ENCODE results near the gene STX2. TPM values are rescaled to one million over a fixed set of nuclear protein-coding genes. Genes with fewer than 3 reads are reported as not detected.

Gene STX2
- total RNA-seq, 1 experiment from 2014 or later, result 37.8 TPM

DNA sequence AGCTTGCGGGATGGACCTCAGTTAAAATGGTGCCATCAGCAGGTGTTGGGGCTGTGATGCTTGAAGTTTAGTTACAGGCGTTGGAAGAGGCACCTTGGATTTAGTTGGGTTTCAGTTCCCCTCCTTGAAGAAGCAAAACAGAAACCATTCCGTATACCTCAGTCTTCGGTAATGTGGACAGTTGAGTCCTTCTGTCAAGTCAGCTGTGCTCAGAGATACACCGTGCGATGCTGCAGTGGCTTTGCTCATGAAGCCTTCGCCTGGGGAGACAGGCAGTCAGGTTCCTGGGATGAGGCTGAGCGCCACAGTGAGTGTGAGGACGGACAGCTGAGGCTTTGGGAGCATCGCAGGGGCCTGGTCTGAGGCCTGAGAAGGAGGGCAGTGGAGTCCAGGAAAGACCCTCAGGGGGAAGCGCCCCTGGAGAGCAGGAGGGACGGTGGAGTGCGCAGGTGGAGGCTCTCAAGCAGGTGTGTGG is 40.2 kb upstream of the STX2 start:
- Histone ChIP-seq H3K36me3 (ENCODE audit: insufficient read depth, low read length, poor library complexity, severe bottlenecking) (peaks cover 36% of the 10 kb centered on the region), H3K9me3 (ENCODE audit: low read depth, low read length, poor library complexity, severe bottlenecking) (no peaks in the 10 kb centered on the region), H3K4me3 (ENCODE audit: low read depth, low read length, poor library complexity, severe bottlenecking) (no peak overlapping the region), H3K27me3 (replicated peaks; ENCODE audit: insufficient read depth, low read depth, low read length, poor library complexity) (no peaks in the 10 kb centered on the region), H3K4me1 (ENCODE audit: insufficient read depth, low read length, poor library complexity, severe bottlenecking) (peaks cover 5% of the 10 kb centered on the region), H3K27ac (ENCODE audit: low read depth, low read length, poor library complexity, severe bottlenecking) (no peak overlapping the region)
- ChIA-PET POLR2A (ENCODE audit: low non-redundant PET) (no interaction called here), CTCF (no interaction called here)
- intact Hi-C loops (cut with micrococcal nuclease; ENCODE audit: unreplicated experiment), result no loop called here
- BruUV-seq (replicated peaks), result no TSS peak
- TF ChIP-seq, protein P1, sequence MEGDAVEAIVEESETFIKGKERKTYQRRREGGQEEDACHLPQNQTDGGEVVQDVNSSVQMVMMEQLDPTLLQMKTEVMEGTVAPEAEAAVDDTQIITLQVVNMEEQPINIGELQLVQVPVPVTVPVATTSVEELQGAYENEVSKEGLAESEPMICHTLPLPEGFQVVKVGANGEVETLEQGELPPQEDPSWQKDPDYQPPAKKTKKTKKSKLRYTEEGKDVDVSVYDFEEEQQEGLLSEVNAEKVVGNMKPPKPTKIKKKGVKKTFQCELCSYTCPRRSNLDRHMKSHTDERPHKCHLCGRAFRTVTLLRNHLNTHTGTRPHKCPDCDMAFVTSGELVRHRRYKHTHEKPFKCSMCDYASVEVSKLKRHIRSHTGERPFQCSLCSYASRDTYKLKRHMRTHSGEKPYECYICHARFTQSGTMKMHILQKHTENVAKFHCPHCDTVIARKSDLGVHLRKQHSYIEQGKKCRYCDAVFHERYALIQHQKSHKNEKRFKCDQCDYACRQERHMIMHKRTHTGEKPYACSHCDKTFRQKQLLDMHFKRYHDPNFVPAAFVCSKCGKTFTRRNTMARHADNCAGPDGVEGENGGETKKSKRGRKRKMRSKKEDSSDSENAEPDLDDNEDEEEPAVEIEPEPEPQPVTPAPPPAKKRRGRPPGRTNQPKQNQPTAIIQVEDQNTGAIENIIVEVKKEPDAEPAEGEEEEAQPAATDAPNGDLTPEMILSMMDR (conservative IDR thresholded peaks at IDR 0.05; ENCODE audit: low read depth, low read length), result no peak
- TF ChIP-seq EZH2 (IDR thresholded peaks at IDR 0.05; ENCODE audit: borderline replicate concordance, low read depth, low read length, poor library complexity, severe bottlenecking), result no peak
- DNase-seq (ENCODE audit: low spot score), result no peak

DNA sequence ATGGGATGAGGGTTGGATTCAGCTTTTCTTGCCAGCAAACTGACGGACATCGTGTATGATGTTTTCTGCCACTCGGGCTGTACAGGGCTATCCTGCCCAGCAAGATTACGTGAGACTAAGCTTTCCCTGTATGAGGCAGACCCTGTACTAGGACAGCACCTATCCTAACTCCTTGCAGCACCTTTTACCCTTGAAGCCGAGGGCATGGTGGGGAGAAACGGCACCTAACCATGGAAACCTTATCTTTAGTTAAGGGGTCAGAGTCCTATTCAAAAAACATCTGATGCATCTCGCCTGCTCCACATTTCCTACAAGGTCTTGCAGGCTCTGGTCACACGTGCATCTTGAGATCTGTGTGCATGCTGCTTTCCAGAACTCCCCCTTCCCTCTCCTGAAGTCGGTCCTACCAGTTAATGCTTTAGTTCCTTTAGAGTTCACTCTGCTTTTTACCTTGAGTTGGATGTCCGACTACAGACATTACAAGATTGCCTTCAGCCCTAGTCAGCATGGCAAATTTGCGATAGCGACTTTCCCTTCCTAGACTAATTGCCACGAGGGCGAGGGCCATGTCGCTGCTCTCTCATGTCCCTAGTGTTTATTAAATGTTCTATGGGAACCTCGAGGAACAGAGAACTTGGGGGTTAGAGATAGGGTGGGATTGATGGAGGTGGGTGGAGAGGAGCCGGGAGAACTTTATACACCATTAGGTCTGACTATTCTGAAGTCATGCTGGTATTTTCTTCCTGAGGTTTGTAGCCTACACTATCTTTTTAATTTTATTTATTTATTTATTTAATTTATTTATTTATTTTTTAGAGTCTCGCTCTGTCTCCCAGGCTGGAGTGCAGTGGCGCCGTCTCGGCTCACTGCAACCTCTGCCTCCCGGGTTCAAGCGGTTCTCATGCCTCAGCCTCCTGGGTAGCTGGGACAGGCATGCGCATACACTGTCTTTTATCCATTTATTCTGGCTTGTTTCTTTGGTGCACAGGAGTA is 39.4 kb upstream of the STX2 start:
- Histone ChIP-seq H3K27ac (ENCODE audit: low read depth, low read length, poor library complexity, severe bottlenecking) (no peak overlapping the region), H3K27me3 (replicated peaks; ENCODE audit: insufficient read depth, low read depth, low read length, poor library complexity) (no peaks in the 10 kb centered on the region), H3K4me3 (ENCODE audit: low read depth, low read length, poor library complexity, severe bottlenecking) (no peak overlapping the region), H3K9me3 (ENCODE audit: low read depth, low read length, poor library complexity, severe bottlenecking) (no peaks in the 10 kb centered on the region), H3K4me1 (ENCODE audit: insufficient read depth, low read length, poor library complexity, severe bottlenecking) (peaks cover 7% of the 10 kb centered on the region), H3K36me3 (ENCODE audit: insufficient read depth, low read length, poor library complexity, severe bottlenecking) (peaks cover 44% of the 10 kb centered on the region)
- ChIA-PET POLR2A (ENCODE audit: low non-redundant PET) (no interaction called here), CTCF (no interaction called here)
- no peak for DNase-seq (ENCODE audit: low spot score)
- BruUV-seq (replicated peaks), result no TSS peak
- TF ChIP-seq, protein P1 (conservative IDR thresholded peaks at IDR 0.05; ENCODE audit: low read depth, low read length), result no peak
- no peak for TF ChIP-seq EZH2 (IDR thresholded peaks at IDR 0.05; ENCODE audit: borderline replicate concordance, low read depth, low read length, poor library complexity, severe bottlenecking)
- intact Hi-C loops (cut with micrococcal nuclease; ENCODE audit: unreplicated experiment), result no loop called here

DNA sequence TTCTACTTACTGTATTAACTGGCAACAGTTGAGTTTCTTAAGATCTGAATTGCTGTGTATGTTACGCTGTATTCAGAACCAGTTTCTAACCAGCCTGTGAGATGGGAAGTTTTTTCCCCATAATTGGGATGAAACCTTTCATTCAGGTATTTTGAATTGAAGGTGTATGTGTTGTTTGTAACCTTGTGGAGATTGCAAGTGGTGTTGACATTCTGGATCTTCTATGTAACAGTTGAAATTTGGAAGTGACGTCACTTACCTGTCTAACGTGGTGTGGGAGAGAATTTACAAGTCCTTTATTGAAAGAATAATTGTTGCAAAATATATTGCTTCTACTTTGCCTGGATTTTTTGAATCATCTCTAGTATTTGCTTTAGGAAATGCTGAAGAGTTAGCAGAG is 38.3 kb upstream of the STX2 start:
- CTCF ChIA-PET, result no interaction called here
- Histone ChIP-seq H3K27ac (ENCODE audit: low read depth, low read length, poor library complexity, severe bottlenecking) (no peak overlapping the region), H3K4me1 (ENCODE audit: insufficient read depth, low read length, poor library complexity, severe bottlenecking) (peaks cover 10% of the 10 kb centered on the region), H3K9me3 (ENCODE audit: low read depth, low read length, poor library complexity, severe bottlenecking) (no peaks in the 10 kb centered on the region), H3K36me3 (ENCODE audit: insufficient read depth, low read length, poor library complexity, severe bottlenecking) (peaks cover 53% of the 10 kb centered on the region), H3K4me3 (ENCODE audit: low read depth, low read length, poor library complexity, severe bottlenecking) (no peak overlapping the region), H3K27me3 (replicated peaks; ENCODE audit: insufficient read depth, low read depth, low read length, poor library complexity) (no peaks in the 10 kb centered on the region)
- no peak for DNase-seq (ENCODE audit: low spot score)
- TF ChIP-seq, protein P1 (conservative IDR thresholded peaks at IDR 0.05; ENCODE audit: low read depth, low read length), result no peak
- TF ChIP-seq EZH2 (IDR thresholded peaks at IDR 0.05; ENCODE audit: borderline replicate concordance, low read depth, low read length, poor library complexity, severe bottlenecking), result no peak
- POLR2A ChIA-PET (ENCODE audit: low non-redundant PET), result interaction anchor here (0.7 kb wide), 1 partner anchor 15 kb away, joined by 10 read pairs; no protein-coding TSS in a partner anchor
- intact Hi-C loops (cut with micrococcal nuclease; ENCODE audit: unreplicated experiment), result no loop called here
- BruUV-seq (replicated peaks), result no TSS peak

Data from A673 (cell line).